Upper lobe of left lung (tissue), 6 donors: ENCODE results near the gene MYL10. TPM values are rescaled to one million over a fixed set of nuclear protein-coding genes. Genes with fewer than 3 reads are reported as not detected.

ENCODE experiments used
- ATAC-seq, 2 donors: fragments of 200-7000 bp; cut with Tn5 transposase; one replicate each; pipeline ENCODE4 v1.9.1; 2022; ENCODE audit warnings: mild to moderate bottlenecking in 2 of 2, moderate library complexity in 2 of 2; ENCODE audit not compliant: low FRiP score in 2 of 2
- DNase-seq, 2 donors: peaks; one replicate each; pipeline ENCODE4 v3.0.0-alpha.2; 2019 to 2020
- H3K27ac ChIP-seq, 4 donors: fragments of 200-600 bp; sonication (generic); one replicate each; pipeline ENCODE4 v1.5.1; 2016 to 2019
- H3K27me3 ChIP-seq, 4 donors: fragments of 200-600 bp; sonication (generic); one replicate each; pipeline ENCODE4 v1.5.1; 2017 to 2019
- H3K36me3 ChIP-seq, 4 donors: fragments of 200-600 bp; sonication (generic); one replicate each; pipeline ENCODE4 v1.5.1; 2016 to 2019
- H3K4me1 ChIP-seq, 4 donors: fragments of 200-600 bp; sonication (generic); one replicate each; pipeline ENCODE4 v1.5.1; 2018 to 2019
- H3K4me3 ChIP-seq, 4 donors: fragments of 200-600 bp; sonication (generic); one replicate each; pipeline ENCODE4 v1.5.1; 2017 to 2019; ENCODE audit warnings: mild to moderate bottlenecking in 2 of 4, moderate library complexity in 1 of 4
- H3K9me3 ChIP-seq, 4 donors: fragments of 200-600 bp; sonication (generic); one replicate each; pipeline ENCODE4 v1.5.1; 2018 to 2019
- CTCF ChIP-seq, 6 experiments: fragments of 450-650 bp in 4 of 6; fragments of 200-600 bp in 2 of 6; sonication (generic) in 2 of 6; IDR thresholded peaks; one replicate each; pipeline ENCODE4 v1.5.1; 2016 to 2019; ENCODE audit warnings: antibody characterized with exemption in 6 of 6
- EP300 ChIP-seq, 4 donors: sonication (generic); formaldehyde crosslinking; IDR thresholded peaks; one replicate each; pipeline ENCODE4 v1.5.1; 2017; ENCODE audit warnings: antibody characterized with exemption in 4 of 4, control low read depth in 2 of 4
- POLR2A ChIP-seq, 4 donors: fragments of 450-650 bp; IDR thresholded peaks; one replicate each; pipeline ENCODE4 v1.5.1; 2016 to 2017; ENCODE audit warnings: antibody characterized with exemption in 4 of 4, mild to moderate bottlenecking in 2 of 4
- POLR2AphosphoS5 ChIP-seq, 2 donors: sonication (generic); formaldehyde crosslinking; IDR thresholded peaks; one replicate each; pipeline ENCODE4 v1.5.1; 2017; ENCODE audit warnings: antibody characterized with exemption in 2 of 2
- WGBS, 2 donors: methylation state at CpG; one replicate each; pipeline ENCODE4 v1.1.5; 2017 to 2018; 5-methylcytosine and 5-hydroxymethylcytosine counted together
- total RNA-seq, 6 donors: library from RNA; depleted of rRNA in 4 of 6; stranded (reverse); fragments of >200 nt in 4 of 6; gene quantifications; one replicate each; pipeline versions ENCODE4 v1.1.0 to v1.2.1, GENCODE V29; 2016 to 2021
- donor health status: DM: no; HTN: no; CAD: no; lungs with moderate emphysema.
- donor health status: DM: no; HTN: yes; CAD: no; lungs with severe emphysema.

MYL10 gene
- total RNA-seq, 6 donors from 2014 or later, result not detected

DNA sequence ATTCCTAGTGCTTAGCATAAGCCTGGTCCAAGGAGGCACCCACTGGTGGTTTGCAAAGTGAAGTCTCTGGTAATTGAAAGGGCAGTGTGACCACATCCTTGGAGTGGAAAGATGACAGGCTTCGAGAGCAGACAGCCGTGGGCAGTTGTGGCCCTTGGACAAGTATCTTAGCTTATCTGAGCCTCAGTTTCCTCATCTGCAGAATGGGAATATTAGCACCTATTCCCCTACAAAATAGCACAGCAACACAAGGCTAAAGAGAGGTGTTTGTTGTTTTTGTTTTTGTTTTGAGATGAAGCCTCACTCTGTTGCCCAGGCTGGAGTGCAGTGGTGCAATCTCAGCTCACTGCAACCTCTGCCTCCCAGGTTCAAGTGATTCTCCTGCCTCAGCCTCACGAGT lies 29.3 kb downstream of the MYL10 start:
- TF ChIP-seq EP300 (IDR thresholded peaks at IDR 0.05), result no peak
- no peak for TF ChIP-seq CTCF (IDR thresholded peaks at IDR 0.05)
- no peak for TF ChIP-seq POLR2AphosphoS5 (IDR thresholded peaks at IDR 0.05)
- no peak for TF ChIP-seq POLR2A (IDR thresholded peaks at IDR 0.05)
- WGBS, 2 donors, result 84 to 100% methylated on average over 3 of the region's 3 CpGs
- no peaks in the 10 kb centered on the region for H3K36me3 ChIP-seq
- DNase-seq (no peak), ATAC-seq (no peak)
- no peak overlapping the region for H3K4me3 ChIP-seq
- no peaks in the 10 kb centered on the region for H3K27me3 ChIP-seq
- H3K9me3 ChIP-seq, result no peaks in the 10 kb centered on the region
- no peak overlapping the region for H3K27ac ChIP-seq
- H3K4me1 ChIP-seq, result peaks cover 4 to 13% (median 9%) of the 10 kb centered on the region in 4 donors

GRCh38 chr7:101598986-101599771 lies 29.9 kb downstream of the MYL10 start:
- Histone ChIP-seq H3K9me3 (no peaks in the 10 kb centered on the region), H3K4me1 (peaks cover 4 to 13% (median 9%) of the 10 kb centered on the region in 4 donors), H3K27me3 (no peaks in the 10 kb centered on the region), H3K27ac (peak overlapping the region in 2 of 4 donors; percentile 8 to 58), H3K36me3 (no peaks in the 10 kb centered on the region), H3K4me3 (no peak overlapping the region)
- TF ChIP-seq POLR2A (IDR thresholded peaks at IDR 0.05) (no peak), EP300 (IDR thresholded peaks at IDR 0.05) (no peak), CTCF (IDR thresholded peaks at IDR 0.05) (no peak), POLR2AphosphoS5 (IDR thresholded peaks at IDR 0.05) (no peak)
- ATAC-seq (no peak), DNase-seq (peak in 1 of 2 donors; percentile 37)
- 71 to 85% methylated on average over 9 to 15 of the region's 16 CpGs for WGBS, 2 donors

DNA sequence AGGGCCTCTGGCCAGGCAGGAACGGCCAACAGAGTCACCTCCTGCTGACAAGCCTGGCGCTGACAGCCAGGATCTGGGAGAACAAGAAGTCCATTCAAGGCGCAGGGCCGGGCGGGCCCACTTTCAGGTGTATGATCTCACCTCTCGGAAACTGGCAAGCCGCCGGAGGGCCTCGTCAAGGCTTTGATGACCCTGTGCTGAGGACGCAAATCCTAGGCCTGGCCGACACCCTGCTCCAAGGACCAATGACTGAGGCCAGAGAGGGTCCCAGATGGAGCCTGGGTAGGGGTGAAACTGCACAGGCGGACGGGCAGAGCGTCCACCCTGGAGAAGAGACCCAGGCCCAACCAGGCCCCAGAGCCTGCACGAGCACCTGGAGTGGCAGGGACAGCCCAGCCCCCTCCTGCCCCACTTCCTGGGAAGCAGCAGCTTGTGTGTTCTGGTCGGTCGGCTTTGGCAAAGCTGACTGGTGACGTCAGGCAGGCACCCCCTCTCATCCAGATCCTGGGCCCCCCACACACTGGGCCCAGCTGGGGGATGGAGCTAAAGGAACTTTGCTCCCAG lies 30.6 kb downstream of the MYL10 start:
- no peaks in the 10 kb centered on the region for H3K9me3 ChIP-seq
- 76 to 84% methylated on average over 9 to 15 of the region's 18 CpGs for WGBS, 2 donors
- ATAC-seq (peak in 1 of 2 donors; percentile 54), DNase-seq (peak; percentile 86 to 91)
- H3K27me3 ChIP-seq, result no peaks in the 10 kb centered on the region
- H3K36me3 ChIP-seq, result no peaks in the 10 kb centered on the region
- H3K27ac ChIP-seq, result peak overlapping the region in 2 of 4 donors; percentile 8 to 58
- peaks cover 4 to 13% (median 9%) of the 10 kb centered on the region in 4 donors for H3K4me1 ChIP-seq
- TF ChIP-seq POLR2AphosphoS5 (IDR thresholded peaks at IDR 0.05), result no peak
- TF ChIP-seq POLR2A (IDR thresholded peaks at IDR 0.05), result no peak
- TF ChIP-seq CTCF (IDR thresholded peaks at IDR 0.05), result no peak
- TF ChIP-seq EP300 (IDR thresholded peaks at IDR 0.05), result no peak
- no peak overlapping the region for H3K4me3 ChIP-seq

DNA sequence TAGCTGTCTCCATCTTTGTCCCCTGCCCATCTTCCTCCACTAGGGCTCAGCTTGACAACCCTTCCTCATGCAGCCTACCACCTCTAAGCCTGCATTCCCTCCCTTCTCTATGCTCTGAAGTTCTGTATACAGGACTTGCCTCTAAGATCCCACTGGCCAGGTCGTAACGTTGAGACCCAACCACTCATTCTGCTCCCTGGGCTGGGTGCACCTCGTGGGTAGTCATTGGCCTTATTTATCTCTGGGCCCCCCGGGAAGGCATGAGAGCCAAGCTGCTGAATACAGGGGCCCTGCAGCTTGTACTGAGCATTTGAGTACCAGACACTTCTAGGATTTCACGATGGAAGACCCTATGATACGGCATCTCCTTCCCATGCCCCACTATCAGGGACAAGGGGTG lies 31.2 kb downstream of the MYL10 start:
- Histone ChIP-seq H3K27ac (no peak overlapping the region), H3K9me3 (no peaks in the 10 kb centered on the region), H3K4me3 (no peak overlapping the region), H3K27me3 (no peaks in the 10 kb centered on the region), H3K36me3 (no peaks in the 10 kb centered on the region), H3K4me1 (peaks cover 4 to 13% (median 9%) of the 10 kb centered on the region in 4 donors)
- ATAC-seq (no peak), DNase-seq (no peak)
- 74 to 79% methylated on average over 6 of the region's 6 CpGs for WGBS, 2 donors
- TF ChIP-seq POLR2A (IDR thresholded peaks at IDR 0.05), result no peak
- no peak for TF ChIP-seq EP300 (IDR thresholded peaks at IDR 0.05)
- TF ChIP-seq CTCF (IDR thresholded peaks at IDR 0.05), result no peak
- TF ChIP-seq POLR2AphosphoS5 (IDR thresholded peaks at IDR 0.05), result no peak
